ENCODE results near the gene SLC20A1.
"Not testable (repeated sequence)": the region's sequence is repeated elsewhere in the genome, so short reads cannot be mapped to it uniquely, and the experiment has no call there.

The SLC20A1 gene

GRCh38 chr2:112648081-112648480 is 2.3 kb downstream of the SLC20A1 start:
- no peak for DNase-seq

- DNase-seq = no peak
These were observed 10.9 kb downstream of the SLC20A1 start for GRCh38 chr2:112656679-112657078.

- DNase-seq = no peak
These were observed 12.6 kb downstream of the SLC20A1 start for GRCh38 chr2:112658301-112658700.

GRCh38 chr2:112658839-112659667 is 13.3 kb downstream of the SLC20A1 start:
- no peak for DNase-seq

GRCh38 chr2:112660138-112660537 is 14.4 kb downstream of the SLC20A1 start:
- DNase-seq = no peak

GRCh38 chr2:112661656-112662305 is 16.0 kb downstream of the SLC20A1 start:
- no peak for DNase-seq

- DNase-seq = no peak
These were observed 17.0 kb downstream of the SLC20A1 start for GRCh38 chr2:112662704-112663103.

GRCh38 chr2:112664689-112665088 is 18.9 kb downstream of the SLC20A1 start:
- no peak for DNase-seq

- DNase-seq = no peak
These were observed 19.5 kb downstream of the SLC20A1 start for GRCh38 chr2:112665113-112665780.

GRCh38 chr2:112666761-112667122 is 21.0 kb downstream of the SLC20A1 start:
- no peak for DNase-seq

GRCh38 chr2:112667540-112667939 is 21.8 kb downstream of the SLC20A1 start:
- not testable (repeated sequence) for DNase-seq

GRCh38 chr2:112669667-112670066 is 23.9 kb downstream of the SLC20A1 start:
- no peak for DNase-seq

GRCh38 chr2:112670252-112671022 is 24.7 kb downstream of the SLC20A1 start:
- no peak for DNase-seq

GRCh38 chr2:112671801-112672200 is 26.1 kb downstream of the SLC20A1 start:
- no peak for DNase-seq

- DNase-seq = no peak
These were observed 27.3 kb downstream of the SLC20A1 start for GRCh38 chr2:112673008-112673407.

GRCh38 chr2:112674229-112674628 is 28.5 kb downstream of the SLC20A1 start:
- DNase-seq = no peak

- DNase-seq = no peak
These were observed 33.7 kb downstream of the SLC20A1 start for GRCh38 chr2:112679484-112679883.

GRCh38 chr2:112680666-112681101 is 34.9 kb downstream of the SLC20A1 start:
- DNase-seq = no peak

GRCh38 chr2:112682101-112682500 is 36.4 kb downstream of the SLC20A1 start:
- no peak for DNase-seq

GRCh38 chr2:112683550-112684414 is 38.0 kb downstream of the SLC20A1 start:
- DNase-seq = no peak

GRCh38 chr2:112684415-112684775 is 38.7 kb downstream of the SLC20A1 start:
- DNase-seq = no peak

GRCh38 chr2:112685271-112685884 is 39.6 kb downstream of the SLC20A1 start:
- DNase-seq = no peak
